ENCODE measurements around the gene RND1. TPM values are rescaled to one million over a fixed set of nuclear protein-coding genes. Genes with fewer than 3 reads are reported as not detected.

The RND1 gene
- total and polyA plus RNA-seq, 4 donors = 5.3 to 80.5 (median 15.3) TPM

DNA sequence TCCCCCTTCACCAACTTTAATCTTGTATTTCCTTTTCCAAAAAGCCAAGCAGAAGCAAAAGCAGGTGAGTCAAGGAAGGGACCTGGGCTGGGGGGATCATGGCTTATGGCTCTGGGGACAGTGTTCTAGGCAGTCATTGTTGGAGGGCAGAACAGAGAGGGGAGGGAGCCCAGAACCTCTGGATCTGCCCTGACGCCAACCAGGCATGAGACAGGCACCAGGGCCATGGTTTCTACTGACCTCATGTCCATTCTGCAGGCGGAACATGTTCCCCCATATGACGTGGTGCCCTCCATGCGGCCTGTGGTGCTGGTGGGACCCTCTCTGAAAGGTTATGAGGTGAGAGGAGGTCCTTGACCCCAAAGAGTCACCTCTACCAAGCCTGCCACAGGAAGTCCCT is 40.8 kb downstream of the RND1 start:
- Histone ChIP-seq H3K36me3 (ENCODE audit: control insufficient read depth in 4 of 4, insufficient read depth in 4 of 4, low read length in 4 of 4) (peaks cover 2 to 28% (median 9%) of the 10 kb centered on the region in 4 donors), H3K4me1 (ENCODE audit: control insufficient read depth in 5 of 5, insufficient read depth in 5 of 5, low read length in 5 of 5) (peaks cover 0 to 7% (median 0%) of the 10 kb centered on the region in 5 donors), H3K27ac (ENCODE audit: low read depth in 1 of 2, low read length in 1 of 2) (no peak overlapping the region), H3K27me3 (ENCODE audit: control insufficient read depth in 3 of 3, insufficient read depth in 3 of 3, low read length in 2 of 3) (no peaks in the 10 kb centered on the region), H3K9ac (ENCODE audit: insufficient read depth in 1 of 2, low read length in 2 of 2) (no peak overlapping the region), H3K9me3 (ENCODE audit: control insufficient read depth in 4 of 4, insufficient read depth in 3 of 4, low read length in 3 of 4) (no peaks in the 10 kb centered on the region), H3K4me3 (no peak overlapping the region)
- WGBS, 2 donors = 93 to 98% methylated on average over 4 of the region's 4 CpGs
- DNase-seq = no peak
- ATAC-seq (ENCODE audit: insufficient read depth, low FRiP score) = no peak
- TF ChIP-seq, protein P1, sequence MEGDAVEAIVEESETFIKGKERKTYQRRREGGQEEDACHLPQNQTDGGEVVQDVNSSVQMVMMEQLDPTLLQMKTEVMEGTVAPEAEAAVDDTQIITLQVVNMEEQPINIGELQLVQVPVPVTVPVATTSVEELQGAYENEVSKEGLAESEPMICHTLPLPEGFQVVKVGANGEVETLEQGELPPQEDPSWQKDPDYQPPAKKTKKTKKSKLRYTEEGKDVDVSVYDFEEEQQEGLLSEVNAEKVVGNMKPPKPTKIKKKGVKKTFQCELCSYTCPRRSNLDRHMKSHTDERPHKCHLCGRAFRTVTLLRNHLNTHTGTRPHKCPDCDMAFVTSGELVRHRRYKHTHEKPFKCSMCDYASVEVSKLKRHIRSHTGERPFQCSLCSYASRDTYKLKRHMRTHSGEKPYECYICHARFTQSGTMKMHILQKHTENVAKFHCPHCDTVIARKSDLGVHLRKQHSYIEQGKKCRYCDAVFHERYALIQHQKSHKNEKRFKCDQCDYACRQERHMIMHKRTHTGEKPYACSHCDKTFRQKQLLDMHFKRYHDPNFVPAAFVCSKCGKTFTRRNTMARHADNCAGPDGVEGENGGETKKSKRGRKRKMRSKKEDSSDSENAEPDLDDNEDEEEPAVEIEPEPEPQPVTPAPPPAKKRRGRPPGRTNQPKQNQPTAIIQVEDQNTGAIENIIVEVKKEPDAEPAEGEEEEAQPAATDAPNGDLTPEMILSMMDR (IDR thresholded peaks at IDR 0.05; ENCODE audit: control extremely low read depth, extremely low read depth) = no peak

DNA sequence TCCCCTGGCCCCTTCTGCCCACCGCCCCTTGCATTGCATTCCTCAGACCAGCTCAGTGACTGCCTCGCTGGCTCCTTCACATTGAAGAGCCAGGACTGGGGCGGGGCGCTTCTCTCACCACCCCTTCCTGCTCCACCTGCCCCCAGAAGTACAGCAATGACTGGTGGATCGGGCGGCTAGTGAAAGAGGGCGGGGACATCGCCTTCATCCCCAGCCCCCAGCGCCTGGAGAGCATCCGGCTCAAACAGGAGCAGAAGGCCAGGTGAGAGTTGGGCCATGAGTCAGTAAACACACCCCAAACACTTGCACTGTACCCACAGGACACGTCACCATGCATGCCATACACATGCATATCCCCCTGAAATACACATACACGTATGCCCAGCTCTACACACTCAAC is 41.6 kb downstream of the RND1 start:
- DNase-seq = peak in 2 of 3 donors; percentile 21 to 57
- TF ChIP-seq, protein P1 (IDR thresholded peaks at IDR 0.05; ENCODE audit: control extremely low read depth, extremely low read depth) = no peak
- peak; percentile 64 for ATAC-seq (ENCODE audit: insufficient read depth, low FRiP score)
- H3K9ac ChIP-seq (ENCODE audit: insufficient read depth in 1 of 2, low read length in 2 of 2) = no peak overlapping the region
- no peak overlapping the region for H3K27ac ChIP-seq (ENCODE audit: low read depth in 1 of 2, low read length in 1 of 2)
- H3K9me3 ChIP-seq (ENCODE audit: control insufficient read depth in 4 of 4, insufficient read depth in 3 of 4, low read length in 3 of 4) = no peaks in the 10 kb centered on the region
- H3K27me3 ChIP-seq (ENCODE audit: control insufficient read depth in 3 of 3, insufficient read depth in 3 of 3, low read length in 2 of 3) = no peaks in the 10 kb centered on the region
- no peak overlapping the region for H3K4me3 ChIP-seq
- H3K36me3 ChIP-seq (ENCODE audit: control insufficient read depth in 4 of 4, insufficient read depth in 4 of 4, low read length in 4 of 4) = peaks cover 0 to 21% (median 6%) of the 10 kb centered on the region in 4 donors
- peaks cover 0 to 15% (median 0%) of the 10 kb centered on the region in 5 donors for H3K4me1 ChIP-seq (ENCODE audit: control insufficient read depth in 5 of 5, insufficient read depth in 5 of 5, low read length in 5 of 5)
- 70 to 92% methylated on average over 12 of the region's 12 CpGs for WGBS, 2 donors

DNA sequence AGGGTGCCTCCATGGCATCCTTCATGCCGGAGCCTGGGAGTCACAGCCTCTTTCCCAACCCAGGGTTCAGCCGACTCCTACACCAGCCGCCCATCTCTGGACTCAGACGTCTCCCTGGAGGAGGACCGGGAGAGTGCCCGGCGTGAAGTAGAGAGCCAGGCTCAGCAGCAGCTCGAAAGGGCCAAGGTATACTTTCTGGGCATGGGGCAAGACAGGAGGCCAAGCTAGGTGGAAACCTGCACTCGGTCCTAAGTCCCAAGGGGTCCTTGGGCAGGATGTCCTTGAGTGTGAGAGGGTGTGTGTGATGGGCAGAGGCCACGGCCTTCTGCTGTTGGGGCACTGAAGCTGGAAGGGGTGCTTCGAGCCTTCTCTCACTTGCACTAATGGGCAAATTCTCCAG is 42.4 kb downstream of the RND1 start:
- no peak overlapping the region for H3K27ac ChIP-seq (ENCODE audit: low read depth in 1 of 2, low read length in 1 of 2)
- TF ChIP-seq, protein P1 (IDR thresholded peaks at IDR 0.05; ENCODE audit: control extremely low read depth, extremely low read depth) = no peak
- H3K27me3 ChIP-seq (ENCODE audit: control insufficient read depth in 3 of 3, insufficient read depth in 3 of 3, low read length in 2 of 3) = no peaks in the 10 kb centered on the region
- no peak for DNase-seq
- H3K9me3 ChIP-seq (ENCODE audit: control insufficient read depth in 4 of 4, insufficient read depth in 3 of 4, low read length in 3 of 4) = no peaks in the 10 kb centered on the region
- ATAC-seq (ENCODE audit: insufficient read depth, low FRiP score) = no peak
- H3K4me3 ChIP-seq = no peak overlapping the region
- peaks cover 0 to 14% (median 4%) of the 10 kb centered on the region in 4 donors for H3K36me3 ChIP-seq (ENCODE audit: control insufficient read depth in 4 of 4, insufficient read depth in 4 of 4, low read length in 4 of 4)
- peaks cover 0 to 18% (median 0%) of the 10 kb centered on the region in 5 donors for H3K4me1 ChIP-seq (ENCODE audit: control insufficient read depth in 5 of 5, insufficient read depth in 5 of 5, low read length in 5 of 5)
- WGBS, 2 donors = 91 to 95% methylated on average over 11 of the region's 11 CpGs
- H3K9ac ChIP-seq (ENCODE audit: insufficient read depth in 1 of 2, low read length in 2 of 2) = no peak overlapping the region

DNA sequence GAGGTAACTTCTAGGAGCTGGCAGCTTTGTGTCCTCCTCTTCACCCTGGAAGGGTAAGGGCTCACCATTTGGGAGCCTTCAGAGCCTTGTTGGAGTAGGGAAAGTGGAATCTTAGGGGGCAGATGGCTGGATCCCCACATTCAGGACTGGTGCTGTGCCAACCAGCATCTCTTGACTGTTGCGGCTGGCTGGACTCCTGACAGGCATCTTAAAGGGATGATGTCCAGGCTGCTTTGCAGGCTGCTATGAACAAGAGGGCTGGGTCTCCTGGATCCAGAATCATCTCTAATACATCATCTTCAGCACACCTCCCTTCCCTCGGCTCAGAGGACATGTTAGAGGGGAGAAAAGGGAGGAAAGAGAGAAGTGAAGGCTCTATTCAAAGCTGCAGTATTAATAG is 43.0 kb downstream of the RND1 start:
- H3K36me3 ChIP-seq (ENCODE audit: control insufficient read depth in 4 of 4, insufficient read depth in 4 of 4, low read length in 4 of 4) = peaks cover 0 to 8% (median 3%) of the 10 kb centered on the region in 4 donors
- TF ChIP-seq, protein P1 (IDR thresholded peaks at IDR 0.05; ENCODE audit: control extremely low read depth, extremely low read depth) = no peak
- no peaks in the 10 kb centered on the region for H3K27me3 ChIP-seq (ENCODE audit: control insufficient read depth in 3 of 3, insufficient read depth in 3 of 3, low read length in 2 of 3)
- WGBS, 2 donors = 81 to 93% methylated on average over 2 of the region's 2 CpGs
- no peak for ATAC-seq (ENCODE audit: insufficient read depth, low FRiP score)
- H3K9me3 ChIP-seq (ENCODE audit: control insufficient read depth in 4 of 4, insufficient read depth in 3 of 4, low read length in 3 of 4) = no peaks in the 10 kb centered on the region
- peaks cover 0 to 22% (median 2%) of the 10 kb centered on the region in 5 donors for H3K4me1 ChIP-seq (ENCODE audit: control insufficient read depth in 5 of 5, insufficient read depth in 5 of 5, low read length in 5 of 5)
- DNase-seq = no peak
- no peak overlapping the region for H3K27ac ChIP-seq (ENCODE audit: low read depth in 1 of 2, low read length in 1 of 2)
- no peak overlapping the region for H3K4me3 ChIP-seq
- H3K9ac ChIP-seq (ENCODE audit: insufficient read depth in 1 of 2, low read length in 2 of 2) = no peak overlapping the region
